ENCODE results near the gene ZNF165.
A peak's percentile ranks its signal among the peaks of the same experiment; 100 is the strongest.
"Not testable (repeated sequence)": the region's sequence is repeated elsewhere in the genome, so short reads cannot be mapped to it uniquely, and the experiment has no call there.

ZNF165 gene

DNA sequence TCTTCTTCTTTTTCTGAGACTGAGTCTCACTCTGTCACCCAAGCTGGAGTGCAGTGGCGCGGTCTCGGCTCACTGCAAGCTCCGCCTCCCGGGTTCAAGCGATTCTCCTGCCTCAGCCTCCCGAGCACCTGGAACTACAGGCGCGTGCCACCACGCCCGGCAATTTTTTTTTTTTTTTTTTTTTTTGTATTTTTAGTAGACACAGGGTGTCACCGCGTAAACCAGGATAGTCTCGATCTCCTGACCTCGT lies at the start of gene ZNF165:
ZNF165 (plus strand) TSS at position 188 of the 250 bp plus-strand sequence. CDS start 4,913 bp downstream, outside the sequence.
- not testable (repeated sequence) for DNase-seq (ENCODE audit: low read depth, low spot score)

DNA sequence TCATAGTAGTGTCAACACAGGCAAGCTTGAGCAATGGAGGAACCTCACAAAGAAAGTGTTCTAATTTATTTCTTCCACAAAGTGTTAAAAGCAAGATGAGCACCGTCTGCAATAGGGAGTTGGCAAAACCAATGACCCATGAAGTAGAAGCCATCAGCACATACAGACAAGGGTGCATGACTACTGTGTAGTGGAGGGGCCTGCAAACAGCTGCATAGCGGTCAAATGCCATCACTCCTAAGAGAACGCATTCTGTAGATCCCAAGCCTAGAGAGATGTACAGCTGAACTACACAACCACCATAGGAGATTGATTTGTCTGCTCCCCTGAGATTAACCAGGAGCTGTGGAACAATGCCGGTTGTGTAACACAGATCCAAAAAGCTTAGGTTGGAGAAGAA lies 26.8 kb upstream of the ZNF165 start:
- DNase-seq (ENCODE audit: low read depth, low spot score) = no peak

DNA sequence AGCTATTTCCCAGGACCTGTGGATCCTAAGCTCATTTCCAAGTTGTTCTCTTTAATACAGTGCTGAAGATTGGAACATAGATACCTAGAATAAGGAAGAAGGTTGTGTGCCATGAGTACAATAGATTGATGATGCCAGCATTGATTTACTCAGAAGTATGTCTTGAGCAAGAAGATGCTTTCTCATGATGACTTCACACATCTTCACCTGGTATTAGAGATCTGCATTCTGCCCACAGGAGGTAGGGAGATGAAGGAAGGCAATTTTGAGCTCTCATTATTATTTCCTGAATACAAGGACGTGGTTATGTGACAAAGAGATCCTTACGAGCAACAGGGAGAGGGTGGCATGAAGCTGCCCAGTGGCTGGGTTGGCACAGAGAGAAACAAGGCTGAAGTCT lies 20.0 kb upstream of the ZNF165 start:
- no peak for DNase-seq (ENCODE audit: low read depth, low spot score)

DNA sequence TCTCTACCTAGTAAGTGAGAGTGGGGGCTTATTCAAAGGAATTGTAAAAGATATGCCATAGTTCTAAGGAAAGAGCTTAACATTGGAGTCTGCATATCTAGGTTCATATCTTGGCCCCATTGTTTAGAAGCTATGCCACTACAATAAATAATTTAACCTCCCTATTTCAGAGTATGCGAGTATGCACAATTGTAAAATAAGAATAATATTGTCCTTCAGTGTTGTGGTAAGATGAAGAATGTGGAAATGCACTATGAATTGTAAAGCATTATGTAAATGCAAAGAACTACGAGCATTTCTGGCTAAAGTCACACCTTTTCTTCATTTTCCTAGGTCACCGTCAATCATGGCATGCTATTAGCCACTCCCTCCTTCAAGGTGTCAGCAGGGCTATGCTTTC lies 16.1 kb upstream of the ZNF165 start:
- DNase-seq (ENCODE audit: low read depth, low spot score) = no peak

DNA sequence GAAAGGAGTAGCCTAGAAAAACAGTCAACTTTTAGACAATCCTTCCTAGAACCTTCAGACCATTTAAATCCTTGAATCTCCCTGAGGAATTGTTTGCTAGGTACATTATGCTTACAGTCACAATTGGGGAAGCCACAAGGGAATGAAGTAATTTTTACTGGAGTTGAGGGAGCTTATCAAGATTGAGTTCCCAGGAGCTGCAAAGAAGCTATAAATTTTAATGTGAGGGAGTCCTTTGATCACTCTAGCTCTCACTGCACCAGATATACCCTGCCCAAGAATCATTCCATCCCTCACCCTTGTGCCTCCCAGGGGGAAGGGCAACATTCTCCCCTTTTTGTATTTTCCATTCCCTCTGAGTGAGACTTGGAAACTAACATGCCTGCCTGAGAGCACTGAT lies 12.3 kb upstream of the ZNF165 start:
- no peak for DNase-seq (ENCODE audit: low read depth, low spot score)

DNA sequence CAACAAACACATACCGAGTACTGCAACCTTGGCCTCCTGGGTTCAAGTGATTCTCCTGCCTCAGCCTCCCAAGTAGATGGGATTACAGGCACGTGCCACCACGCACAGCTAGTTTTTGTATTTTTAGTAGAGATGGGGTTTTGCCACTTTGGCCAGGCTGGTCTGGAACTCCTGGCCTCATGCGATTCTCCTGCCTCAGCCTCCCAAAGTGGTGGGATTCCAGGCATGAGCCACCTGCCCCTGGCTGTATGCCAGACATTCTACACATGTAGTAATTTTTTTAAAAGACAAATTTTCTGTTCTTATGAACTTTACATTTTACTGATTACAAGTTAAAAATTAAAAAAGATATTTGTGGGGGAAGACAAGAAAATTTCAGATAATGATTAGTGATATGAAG lies 9.4 kb upstream of the ZNF165 start:
- DNase-seq (ENCODE audit: low read depth, low spot score) = not testable (repeated sequence)

DNA sequence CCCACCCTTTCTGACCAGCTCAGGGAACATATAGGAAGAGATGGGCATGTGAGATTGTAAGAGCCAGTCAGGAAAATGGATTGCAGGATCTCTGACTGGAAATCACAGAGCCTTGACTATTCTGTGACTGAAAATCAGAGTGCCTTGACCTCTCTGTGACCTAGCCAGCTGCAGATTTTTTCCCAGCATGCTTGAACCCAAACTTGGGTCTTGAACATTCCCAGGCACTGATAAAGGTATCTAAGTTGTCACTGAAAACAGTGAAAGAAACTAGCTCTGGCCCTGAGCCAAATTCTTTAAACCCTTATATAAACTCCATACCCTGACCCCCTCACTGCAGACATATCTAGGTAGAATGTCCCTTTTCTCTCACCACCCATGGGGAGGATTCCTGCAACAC lies 2.3 kb upstream of the ZNF165 start:
- DNase-seq (ENCODE audit: low read depth, low spot score) = no peak

DNA sequence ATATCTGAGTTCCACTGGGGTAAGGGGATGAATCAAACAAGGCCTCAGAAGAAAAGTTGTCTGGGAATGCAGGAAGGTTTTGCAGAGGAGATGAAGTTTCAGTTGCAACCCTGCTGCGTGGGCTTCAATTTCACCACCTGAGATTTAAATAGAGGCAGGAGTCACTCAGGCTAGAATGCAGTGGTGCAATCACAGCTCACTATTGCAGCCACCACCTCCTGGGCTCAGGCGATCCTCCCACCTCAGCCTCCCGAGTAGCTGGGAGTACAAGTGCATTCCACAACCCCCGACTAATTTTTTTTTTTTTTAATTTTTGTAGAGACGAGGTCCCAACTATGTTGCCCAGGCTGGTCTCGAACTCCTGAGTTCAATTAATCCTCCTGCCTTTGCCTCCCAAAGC lies 1.5 kb upstream of the ZNF165 start:
- no peak for DNase-seq (ENCODE audit: low read depth, low spot score)

DNA sequence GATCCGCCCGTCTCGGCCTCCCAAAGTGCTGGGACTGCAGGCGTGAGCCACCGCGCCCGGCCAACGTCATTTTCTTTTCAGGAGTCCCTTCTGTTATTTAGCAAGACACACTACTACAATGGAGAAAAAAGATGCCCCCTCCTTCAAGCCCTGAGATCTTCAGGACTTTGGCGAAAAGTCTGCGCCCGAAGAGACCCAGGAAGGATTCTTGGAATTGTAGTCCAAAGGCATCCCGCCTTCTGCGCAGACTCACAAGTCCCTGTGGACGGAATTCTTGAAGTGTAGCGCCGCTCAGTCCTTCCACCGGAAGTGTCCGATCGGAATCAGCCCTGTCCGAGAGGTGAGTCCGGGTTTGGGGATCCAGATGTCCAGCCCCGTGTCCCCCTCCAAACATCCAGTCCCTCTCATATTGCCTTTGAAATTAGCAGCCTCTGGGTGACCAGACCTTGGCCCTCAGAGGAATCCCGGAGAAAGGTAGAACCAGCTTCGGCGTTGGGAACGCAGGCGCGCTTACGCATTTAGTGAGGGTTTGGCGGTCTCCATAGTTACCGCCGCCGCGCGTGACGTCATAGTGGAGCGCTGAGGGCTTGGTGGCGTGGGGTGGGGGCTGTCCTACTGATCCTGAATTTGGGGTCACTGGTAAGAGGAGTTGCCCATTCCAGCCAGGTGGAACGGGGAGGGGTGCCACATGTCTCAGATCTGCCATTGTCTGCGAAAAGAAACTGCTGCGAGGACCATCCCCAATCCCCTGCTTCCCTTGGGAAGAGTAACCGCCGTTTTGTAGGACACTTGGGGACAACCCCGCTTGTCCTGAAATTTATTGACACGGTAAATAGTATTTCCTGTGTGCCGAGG lies 490 bp downstream of the ZNF165 start:
- peak; percentile 97 for DNase-seq (ENCODE audit: low read depth, low spot score)

DNA sequence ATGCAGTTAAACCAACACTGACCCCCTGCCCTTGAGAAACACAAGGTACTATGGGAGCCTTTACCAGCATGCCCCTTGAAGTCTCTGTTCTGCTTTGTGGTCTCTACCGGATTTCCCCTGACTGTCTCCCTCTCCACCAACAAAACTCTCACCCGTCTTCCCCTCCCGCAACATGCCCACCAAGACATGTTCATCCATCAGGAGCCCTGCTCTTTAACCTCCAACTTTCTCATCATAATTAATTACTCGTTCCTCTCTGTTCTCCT lies 1.1 kb downstream of the ZNF165 start:
- no peak for DNase-seq (ENCODE audit: low read depth, low spot score)

DNA sequence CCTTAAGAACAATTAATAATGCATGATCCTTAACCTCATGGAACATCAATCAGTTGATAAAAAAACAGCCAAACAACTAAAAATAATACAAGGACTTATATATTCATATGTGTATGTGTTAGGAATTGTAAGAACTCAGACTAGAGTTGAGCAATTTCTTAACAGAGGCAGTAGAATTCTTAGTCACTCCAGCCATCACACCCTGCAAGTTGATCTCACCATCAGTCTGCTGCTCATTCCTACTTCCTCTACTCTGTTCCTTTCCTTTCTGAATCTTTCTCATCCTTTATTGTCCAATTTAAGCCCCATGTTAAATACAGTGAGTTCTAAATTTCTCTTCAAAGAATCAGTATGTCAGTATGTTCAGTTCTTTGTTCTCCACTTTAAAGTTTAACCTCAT lies 2.6 kb downstream of the ZNF165 start:
- no peak for DNase-seq (ENCODE audit: low read depth, low spot score)

DNA sequence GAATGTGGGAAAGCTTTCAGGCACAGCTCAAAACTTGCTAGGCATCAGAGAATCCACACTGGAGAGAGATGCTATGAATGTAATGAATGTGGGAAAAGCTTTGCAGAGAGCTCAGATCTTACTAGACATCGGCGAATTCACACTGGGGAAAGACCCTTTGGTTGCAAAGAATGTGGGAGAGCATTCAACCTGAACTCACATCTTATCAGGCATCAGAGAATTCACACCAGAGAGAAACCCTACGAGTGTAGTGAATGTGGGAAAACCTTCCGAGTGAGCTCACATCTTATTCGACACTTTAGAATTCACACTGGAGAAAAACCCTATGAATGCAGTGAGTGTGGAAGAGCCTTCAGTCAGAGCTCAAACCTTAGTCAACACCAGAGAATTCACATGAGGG lies 8.7 kb downstream of the ZNF165 start:
- DNase-seq (ENCODE audit: low read depth, low spot score) = no peak

DNA sequence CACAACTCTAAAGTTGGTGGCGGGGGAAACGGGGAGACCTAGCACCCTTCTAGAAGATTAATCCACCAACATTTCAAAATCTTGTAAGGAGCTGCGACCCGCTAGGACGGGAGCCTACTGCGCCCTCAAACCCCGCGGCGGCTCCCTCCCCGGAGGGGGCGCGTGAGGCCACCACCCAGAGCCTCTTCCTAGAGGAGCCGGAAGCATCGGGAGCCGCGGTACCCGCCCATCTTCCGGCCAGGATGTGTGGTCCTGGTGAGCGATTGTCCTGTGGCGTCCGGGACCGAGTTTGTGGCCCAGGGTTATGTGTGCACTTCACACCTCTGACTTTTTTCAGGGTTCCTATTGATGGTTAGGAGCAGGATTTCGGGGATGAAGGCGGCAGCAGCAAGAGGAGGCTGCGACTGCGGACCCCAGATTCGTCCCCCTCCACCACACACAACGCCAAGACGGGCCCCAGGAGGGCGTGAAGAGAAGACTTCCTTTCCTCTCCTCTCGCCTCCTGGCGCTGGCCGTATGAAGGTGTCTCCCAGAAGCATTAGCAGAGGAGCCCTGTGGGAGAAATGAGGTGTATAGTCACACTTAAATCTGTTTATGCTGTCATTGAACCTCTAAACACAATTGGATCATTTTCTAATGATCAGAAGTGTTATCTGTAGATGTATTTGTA lies 10.7 kb downstream of the ZNF165 start:
- no peak for DNase-seq (ENCODE audit: low read depth, low spot score)

DNA sequence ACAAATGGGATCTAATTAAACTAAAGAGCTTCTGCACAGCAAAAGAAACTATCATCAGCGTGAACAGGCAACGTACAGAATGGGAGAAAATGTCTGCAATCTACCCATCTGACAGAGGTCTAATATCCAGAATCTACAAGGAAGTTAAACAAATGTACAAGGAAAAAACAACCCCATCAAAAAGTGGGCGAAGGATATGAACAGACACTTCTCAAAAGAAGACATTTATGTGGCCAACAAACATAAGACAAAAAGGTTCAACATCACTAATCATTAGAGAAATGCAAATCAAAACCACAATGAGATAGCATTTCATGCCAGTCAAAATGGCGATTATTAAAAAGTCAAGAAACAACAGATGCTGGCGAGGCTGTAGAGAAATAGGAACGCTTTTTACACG lies 21.9 kb downstream of the ZNF165 start:
- not testable (repeated sequence) for DNase-seq (ENCODE audit: low read depth, low spot score)

DNA sequence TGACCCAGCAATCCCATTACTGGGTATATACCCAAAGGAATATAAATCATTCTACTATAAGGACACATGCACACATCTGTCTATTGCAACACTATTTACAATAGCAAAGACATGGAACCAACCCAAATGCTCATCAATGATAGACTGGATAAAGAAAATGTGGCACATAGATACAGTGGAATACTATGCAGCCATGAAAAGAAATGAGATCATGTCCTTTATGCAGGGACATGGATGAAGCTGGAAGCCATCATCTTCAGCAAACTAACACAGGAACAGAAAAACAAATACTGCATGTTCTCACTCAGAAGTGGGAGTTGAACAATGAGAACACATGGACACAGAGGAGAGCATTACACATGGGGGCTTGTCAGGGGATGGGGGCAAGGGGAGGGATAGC lies 22.3 kb downstream of the ZNF165 start:
- not testable (repeated sequence) for DNase-seq (ENCODE audit: low read depth, low spot score)

DNA sequence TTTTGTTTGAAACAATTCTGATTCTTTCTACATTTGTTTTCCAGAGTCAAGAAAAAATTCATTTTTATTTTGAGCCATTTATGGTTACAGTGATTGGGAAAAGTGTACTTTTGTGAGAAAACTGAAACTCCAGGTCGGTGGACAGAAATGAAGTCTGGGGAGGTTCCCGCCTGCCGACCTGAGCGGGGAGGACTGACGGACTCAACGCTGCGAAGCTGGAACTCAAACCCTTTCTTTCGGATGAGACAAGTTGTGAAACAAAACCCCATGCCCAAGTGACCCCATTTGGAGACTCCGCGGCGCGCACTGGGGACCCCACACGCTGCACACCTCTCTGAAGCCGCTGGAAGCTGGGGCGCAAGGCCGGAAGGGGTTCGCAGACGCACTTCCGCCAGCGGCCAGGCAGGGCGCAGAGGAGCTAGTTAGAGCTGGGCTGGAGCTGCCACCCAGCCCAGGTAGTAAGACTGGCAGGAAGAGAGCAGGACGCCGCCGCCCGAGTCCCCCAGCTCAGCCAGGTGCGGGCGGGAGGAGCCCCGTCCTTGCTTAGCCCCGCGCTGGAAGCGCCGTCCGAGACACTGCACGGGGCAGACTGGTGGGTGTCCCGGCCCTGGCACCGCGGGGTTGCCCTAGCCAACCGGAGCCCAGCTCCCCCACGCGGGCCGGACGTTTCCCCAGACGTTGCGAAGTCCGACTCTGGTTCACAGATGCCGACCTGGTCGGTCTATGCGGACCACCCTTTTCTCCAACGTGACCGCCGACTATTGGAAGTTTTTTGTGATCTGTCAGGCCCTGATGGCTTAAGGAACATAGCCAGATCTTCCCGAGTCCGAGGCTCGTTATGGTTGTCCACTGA lies 24.2 kb downstream of the ZNF165 start:
- DNase-seq (ENCODE audit: low read depth, low spot score) = peak; percentile 85

DNA sequence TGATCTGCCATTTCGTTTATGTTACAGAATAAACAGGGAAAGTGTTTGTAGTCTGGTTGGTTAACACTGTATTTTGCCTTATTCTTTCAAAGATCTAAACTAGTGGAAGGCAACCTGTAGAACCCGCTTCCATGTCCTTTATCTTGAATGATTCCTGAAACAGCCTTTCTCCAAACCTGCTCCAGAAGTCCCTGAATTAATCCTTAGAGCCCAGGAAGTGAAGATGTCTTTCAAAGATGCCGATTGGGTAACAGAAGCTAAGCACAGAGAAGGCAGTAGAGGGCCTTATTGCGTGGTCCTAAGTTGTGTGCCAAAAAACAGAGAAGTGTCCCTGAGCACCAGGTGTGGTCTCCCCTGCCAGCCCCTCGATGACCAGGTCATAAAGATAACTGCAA lies 24.9 kb downstream of the ZNF165 start:
- DNase-seq (ENCODE audit: low read depth, low spot score) = no peak

DNA sequence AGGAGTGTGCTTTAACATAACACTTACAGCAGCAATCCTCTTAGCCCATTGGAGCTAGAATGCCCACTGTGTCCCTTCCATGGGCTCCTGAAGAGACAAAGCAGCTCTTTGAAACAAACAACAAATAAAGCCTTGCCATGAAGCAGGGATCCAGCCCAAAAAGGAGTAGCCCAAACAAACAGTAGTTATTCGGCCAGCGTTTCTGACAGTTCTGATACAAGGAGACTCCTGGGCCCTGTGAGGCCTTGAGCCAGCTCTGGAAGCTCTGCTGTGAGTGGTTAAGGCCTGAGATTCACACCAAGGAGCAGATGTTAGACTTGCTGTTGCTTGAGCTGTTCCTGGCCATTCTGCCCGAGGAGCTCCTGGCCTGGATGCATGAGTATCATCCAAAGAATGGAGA lies 27.1 kb downstream of the ZNF165 start:
- DNase-seq (ENCODE audit: low read depth, low spot score) = no peak

DNA sequence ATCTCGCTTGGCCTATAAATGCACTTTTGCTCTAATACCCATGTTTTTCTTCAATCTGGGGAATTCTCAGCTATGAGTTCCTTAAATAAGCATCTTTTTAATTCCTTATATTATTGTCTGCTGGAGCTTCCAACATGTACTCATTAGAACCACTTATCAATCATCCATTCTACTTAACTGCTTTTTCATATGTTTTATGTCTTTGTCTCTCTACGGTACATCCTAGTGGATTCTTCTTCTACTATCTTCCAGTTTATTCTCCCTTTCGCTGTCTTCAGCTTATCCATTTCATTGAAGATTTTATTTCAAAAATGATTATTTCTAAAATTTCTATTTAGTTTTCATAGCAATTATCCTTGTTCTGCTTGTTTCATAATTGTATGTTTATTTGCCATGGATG lies 31.6 kb downstream of the ZNF165 start:
- no peak for DNase-seq (ENCODE audit: low read depth, low spot score)

DNA sequence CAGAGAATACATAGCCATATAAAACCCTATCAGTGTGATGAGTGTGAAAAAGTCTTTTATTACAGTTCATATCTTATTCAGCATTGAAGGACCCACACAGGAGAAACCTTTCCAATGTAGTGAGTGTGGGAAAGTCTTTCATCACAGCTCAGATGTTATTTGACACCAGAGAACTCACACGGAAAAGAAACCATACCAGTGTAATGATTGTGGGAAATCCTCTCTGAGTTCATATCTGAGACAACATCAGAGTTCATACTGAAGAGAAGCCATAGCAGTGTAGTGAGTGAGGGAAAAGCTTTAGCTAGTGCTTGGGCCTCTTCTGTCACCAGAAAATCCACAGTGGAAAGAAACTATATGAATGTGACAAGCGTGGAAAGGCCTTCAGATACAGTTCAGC lies 35.4 kb downstream of the ZNF165 start:
- no peak for DNase-seq (ENCODE audit: low read depth, low spot score)

DNA sequence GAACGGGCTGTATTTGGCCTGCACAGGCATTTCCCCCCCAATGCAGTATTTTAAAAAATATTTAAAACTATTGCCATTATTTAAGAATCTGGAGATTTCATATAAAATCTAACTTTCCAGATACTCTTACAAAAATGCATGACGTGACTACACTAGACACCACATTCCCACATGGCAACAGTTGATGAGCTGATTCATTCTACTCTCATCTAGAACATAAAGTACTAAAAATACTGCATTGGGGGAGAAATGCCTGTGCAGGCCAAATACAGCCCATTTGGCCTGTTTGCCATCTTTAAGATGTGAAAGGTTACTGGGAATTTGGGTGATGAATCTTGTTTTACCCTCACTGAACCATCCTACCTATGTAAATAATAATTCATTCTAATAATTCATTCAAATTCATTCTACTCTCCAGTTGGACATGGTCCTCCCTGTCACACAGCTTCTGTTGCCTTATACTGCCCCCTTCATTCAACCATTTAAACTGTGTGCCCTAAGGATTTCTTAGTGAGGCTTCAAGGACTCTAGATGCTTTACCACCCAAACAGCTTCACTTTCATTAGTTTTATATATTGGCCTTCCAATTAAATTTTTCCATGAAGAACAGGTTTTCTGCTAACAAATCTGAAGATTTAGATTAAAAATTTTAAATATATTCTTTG lies 37.1 kb downstream of the ZNF165 start:
- DNase-seq (ENCODE audit: low read depth, low spot score) = no peak

DNA sequence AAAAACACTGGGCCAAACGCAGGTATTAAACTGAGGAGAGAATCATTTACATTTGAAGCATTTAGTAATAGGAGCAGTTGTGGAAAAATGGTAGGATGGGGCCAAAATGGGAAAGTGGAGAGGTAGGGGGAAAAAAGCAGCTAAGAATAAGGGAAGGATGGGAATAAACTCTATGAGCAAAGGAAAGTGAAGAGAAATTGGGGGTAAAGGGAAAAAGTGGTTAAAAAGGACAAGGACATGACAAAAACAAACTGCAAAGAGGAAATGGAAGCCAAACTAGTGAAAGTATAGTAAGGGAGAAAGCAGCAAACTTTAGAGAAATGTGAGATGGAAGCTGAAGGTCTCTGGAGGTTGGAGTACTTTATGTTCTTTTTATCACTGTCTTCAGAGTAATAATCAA lies 37.8 kb downstream of the ZNF165 start:
- no peak for DNase-seq (ENCODE audit: low read depth, low spot score)

Data from ELF-1 (cell line).